A673 (cell line): ENCODE data around the gene ISCU.

ENCODE experiments used
- EZH2 ChIP-seq: fragments of 200-600 bp; sonication (generic); IDR thresholded peaks from 2 replicates; pipeline ENCODE4 v1.6.1; 2017; ENCODE audit warnings: borderline replicate concordance, low read depth, mild to moderate bottlenecking, mixed read lengths, antibody characterized with exemption, low read length; ENCODE audit not compliant: poor library complexity, severe bottlenecking
- TF ChIP-seq, protein P1 (sequence below): fragments of 300-800, 200-600 bp; sonication (generic); conservative IDR thresholded peaks from 2 replicates; pipeline ENCODE4 v1.5.1; 2017; ENCODE audit warnings: low read depth, mild to moderate bottlenecking, antibody characterized with exemption, low read length, moderate library complexity, mixed read lengths

DNA sequence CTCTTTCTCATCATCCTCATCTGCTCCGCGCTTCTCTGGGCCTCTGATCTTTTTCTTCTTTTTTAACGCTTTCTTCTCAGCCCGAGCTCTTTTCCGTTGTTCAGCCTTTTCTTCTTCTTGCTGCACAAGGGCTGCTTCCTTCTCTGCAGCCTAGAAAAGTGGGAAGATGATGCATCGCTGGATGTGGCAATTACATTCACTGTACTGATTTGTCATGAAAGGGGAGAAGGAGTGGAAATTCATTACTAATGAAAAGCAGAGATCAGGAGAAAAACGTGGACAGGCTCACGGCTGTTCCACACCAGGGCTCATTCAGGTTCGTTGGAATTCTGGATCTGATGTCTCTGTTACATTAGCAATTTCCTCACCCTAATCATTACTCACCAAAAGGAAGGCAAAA, 32.2 kb upstream of the ISCU start:
- TF ChIP-seq, protein P1, sequence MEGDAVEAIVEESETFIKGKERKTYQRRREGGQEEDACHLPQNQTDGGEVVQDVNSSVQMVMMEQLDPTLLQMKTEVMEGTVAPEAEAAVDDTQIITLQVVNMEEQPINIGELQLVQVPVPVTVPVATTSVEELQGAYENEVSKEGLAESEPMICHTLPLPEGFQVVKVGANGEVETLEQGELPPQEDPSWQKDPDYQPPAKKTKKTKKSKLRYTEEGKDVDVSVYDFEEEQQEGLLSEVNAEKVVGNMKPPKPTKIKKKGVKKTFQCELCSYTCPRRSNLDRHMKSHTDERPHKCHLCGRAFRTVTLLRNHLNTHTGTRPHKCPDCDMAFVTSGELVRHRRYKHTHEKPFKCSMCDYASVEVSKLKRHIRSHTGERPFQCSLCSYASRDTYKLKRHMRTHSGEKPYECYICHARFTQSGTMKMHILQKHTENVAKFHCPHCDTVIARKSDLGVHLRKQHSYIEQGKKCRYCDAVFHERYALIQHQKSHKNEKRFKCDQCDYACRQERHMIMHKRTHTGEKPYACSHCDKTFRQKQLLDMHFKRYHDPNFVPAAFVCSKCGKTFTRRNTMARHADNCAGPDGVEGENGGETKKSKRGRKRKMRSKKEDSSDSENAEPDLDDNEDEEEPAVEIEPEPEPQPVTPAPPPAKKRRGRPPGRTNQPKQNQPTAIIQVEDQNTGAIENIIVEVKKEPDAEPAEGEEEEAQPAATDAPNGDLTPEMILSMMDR = no peak
- no peak for TF ChIP-seq EZH2
